ENCODE data around the gene ATG9B. TPM values are rescaled to one million over a fixed set of nuclear protein-coding genes. Genes with fewer than 3 reads are reported as not detected.

Gene ATG9B
- total and polyA plus RNA-seq, 9 of the 15 experiments (the other 6 are each of a cell fraction or from before 2014, with no cell fraction given): 0.29 to 8.0 (median 2.1) TPM

DNA sequence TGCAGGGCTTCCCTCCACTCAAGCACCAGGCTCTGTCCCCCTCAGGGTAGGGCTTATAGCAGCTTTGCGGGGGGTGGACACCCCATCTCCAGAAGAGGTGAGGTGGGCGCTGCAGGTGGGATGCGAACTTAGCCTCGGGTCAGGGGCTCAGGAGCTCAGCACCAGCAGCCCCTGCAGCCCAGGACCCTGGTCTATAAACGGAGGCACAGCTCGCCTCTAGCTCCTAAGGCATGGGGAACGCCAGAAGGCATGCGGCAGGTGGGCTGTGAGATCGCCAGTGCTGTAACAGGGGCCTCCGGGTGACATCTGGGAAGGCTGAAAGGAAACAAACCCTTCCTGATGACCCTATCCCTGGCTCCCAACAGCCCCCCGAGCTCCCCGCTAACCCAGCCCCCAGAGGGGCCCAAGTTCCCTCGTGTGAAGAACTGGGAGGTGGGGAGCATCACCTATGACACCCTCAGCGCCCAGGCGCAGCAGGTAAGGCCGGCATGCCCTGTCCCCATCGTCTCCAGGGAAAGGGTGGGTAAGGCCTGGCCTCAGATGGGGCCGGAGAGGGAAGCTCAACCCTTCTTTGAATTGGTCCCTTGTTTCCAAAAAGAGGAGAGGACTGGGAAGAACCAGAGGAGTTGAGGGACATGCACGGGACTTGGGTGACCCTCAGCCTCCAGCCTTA is 29.3 kb downstream of the ATG9B start (continued):
- TF ChIP-seq, protein P1, sequence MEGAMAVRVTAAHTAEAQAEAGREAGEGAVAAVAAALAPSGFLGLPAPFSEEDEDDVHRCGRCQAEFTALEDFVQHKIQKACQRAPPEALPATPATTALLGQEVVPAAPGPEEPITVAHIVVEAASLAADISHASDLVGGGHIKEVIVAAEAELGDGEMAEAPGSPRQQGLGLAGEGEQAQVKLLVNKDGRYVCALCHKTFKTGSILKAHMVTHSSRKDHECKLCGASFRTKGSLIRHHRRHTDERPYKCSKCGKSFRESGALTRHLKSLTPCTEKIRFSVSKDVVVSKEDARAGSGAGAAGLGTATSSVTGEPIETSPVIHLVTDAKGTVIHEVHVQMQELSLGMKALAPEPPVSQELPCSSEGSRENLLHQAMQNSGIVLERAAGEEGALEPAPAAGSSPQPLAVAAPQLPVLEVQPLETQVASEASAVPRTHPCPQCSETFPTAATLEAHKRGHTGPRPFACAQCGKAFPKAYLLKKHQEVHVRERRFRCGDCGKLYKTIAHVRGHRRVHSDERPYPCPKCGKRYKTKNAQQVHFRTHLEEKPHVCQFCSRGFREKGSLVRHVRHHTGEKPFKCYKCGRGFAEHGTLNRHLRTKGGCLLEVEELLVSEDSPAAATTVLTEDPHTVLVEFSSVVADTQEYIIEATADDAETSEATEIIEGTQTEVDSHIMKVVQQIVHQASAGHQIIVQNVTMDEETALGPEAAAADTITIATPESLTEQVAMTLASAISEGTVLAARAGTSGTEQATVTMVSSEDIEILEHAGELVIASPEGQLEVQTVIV (CRISPR knock-in tag; IDR thresholded peaks at IDR 0.05; ENCODE audit: borderline replicate concordance): no peak
- TF ChIP-seq, protein P2, sequence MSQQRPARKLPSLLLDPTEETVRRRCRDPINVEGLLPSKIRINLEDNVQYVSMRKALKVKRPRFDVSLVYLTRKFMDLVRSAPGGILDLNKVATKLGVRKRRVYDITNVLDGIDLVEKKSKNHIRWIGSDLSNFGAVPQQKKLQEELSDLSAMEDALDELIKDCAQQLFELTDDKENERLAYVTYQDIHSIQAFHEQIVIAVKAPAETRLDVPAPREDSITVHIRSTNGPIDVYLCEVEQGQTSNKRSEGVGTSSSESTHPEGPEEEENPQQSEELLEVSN (IDR thresholded peaks at IDR 0.05; ENCODE audit: borderline replicate concordance in 1 of 2, extremely low read depth in 1 of 2, insufficient read depth in 1 of 2, insufficient read length in 1 of 2, low read depth in 1 of 2, low read length in 1 of 2, poor library complexity in 1 of 2, severe bottlenecking in 1 of 2): no peak
- TF ChIP-seq SP2 (IDR thresholded peaks at IDR 0.05; ENCODE audit: extremely low read depth, low read depth, low read length, poor library complexity, severe bottlenecking) (no peak), HNRNPK (IDR thresholded peaks at IDR 0.05; ENCODE audit: low read depth, low read length, poor library complexity, severe bottlenecking) (no peak), PCBP1 (IDR thresholded peaks at IDR 0.05; ENCODE audit: low read depth, low read length, poor library complexity, severe bottlenecking) (no peak), HNRNPLL (IDR thresholded peaks at IDR 0.05; ENCODE audit: low read depth, low read length, poor library complexity, severe bottlenecking) (peak; percentile 10), ZKSCAN8 (CRISPR knock-in tag; IDR thresholded peaks at IDR 0.05) (0 out of 2 replicates have a peak, but pooled peaks have one; percentile 17), TSC22D4 (tag; IDR thresholded peaks at IDR 0.05) (no peak), MCM3 (IDR thresholded peaks at IDR 0.05) (no peak), CCAR2 (IDR thresholded peaks at IDR 0.05; ENCODE audit: low read depth, low read length) (no peak), ZNF436 (CRISPR knock-in tag; IDR thresholded peaks at IDR 0.05) (no peak), ELF2 (CRISPR knock-in tag; IDR thresholded peaks at IDR 0.05) (no peak), HEY1 (CRISPR knock-in tag; IDR thresholded peaks at IDR 0.05; ENCODE audit: borderline replicate concordance) (no peak), HDAC8 (tag; IDR thresholded peaks at IDR 0.05) (no peak), NCOA6 (IDR thresholded peaks at IDR 0.05) (no peak), HDAC1 (IDR thresholded peaks at IDR 0.05) (peak; percentile 6 to 91; a peak in 2 of 4 replicates)
- TF ChIP-seq, protein P3, sequence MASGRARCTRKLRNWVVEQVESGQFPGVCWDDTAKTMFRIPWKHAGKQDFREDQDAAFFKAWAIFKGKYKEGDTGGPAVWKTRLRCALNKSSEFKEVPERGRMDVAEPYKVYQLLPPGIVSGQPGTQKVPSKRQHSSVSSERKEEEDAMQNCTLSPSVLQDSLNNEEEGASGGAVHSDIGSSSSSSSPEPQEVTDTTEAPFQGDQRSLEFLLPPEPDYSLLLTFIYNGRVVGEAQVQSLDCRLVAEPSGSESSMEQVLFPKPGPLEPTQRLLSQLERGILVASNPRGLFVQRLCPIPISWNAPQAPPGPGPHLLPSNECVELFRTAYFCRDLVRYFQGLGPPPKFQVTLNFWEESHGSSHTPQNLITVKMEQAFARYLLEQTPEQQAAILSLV (tag; IDR thresholded peaks at IDR 0.05): no peak
- TF ChIP-seq, protein P4, sequence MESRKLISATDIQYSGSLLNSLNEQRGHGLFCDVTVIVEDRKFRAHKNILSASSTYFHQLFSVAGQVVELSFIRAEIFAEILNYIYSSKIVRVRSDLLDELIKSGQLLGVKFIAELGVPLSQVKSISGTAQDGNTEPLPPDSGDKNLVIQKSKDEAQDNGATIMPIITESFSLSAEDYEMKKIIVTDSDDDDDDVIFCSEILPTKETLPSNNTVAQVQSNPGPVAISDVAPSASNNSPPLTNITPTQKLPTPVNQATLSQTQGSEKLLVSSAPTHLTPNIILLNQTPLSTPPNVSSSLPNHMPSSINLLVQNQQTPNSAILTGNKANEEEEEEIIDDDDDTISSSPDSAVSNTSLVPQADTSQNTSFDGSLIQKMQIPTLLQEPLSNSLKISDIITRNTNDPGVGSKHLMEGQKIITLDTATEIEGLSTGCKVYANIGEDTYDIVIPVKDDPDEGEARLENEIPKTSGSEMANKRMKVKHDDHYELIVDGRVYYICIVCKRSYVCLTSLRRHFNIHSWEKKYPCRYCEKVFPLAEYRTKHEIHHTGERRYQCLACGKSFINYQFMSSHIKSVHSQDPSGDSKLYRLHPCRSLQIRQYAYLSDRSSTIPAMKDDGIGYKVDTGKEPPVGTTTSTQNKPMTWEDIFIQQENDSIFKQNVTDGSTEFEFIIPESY (CRISPR knock-in tag; IDR thresholded peaks at IDR 0.05): 0 out of 2 replicates have a peak, but pooled peaks have one; percentile 12
